A549 (cell line): ENCODE data around the gene CHAC2.

Experiments
- BCL3 ChIP-seq: fragments of >200 bp; sonication (Bioruptor Twin); formaldehyde crosslinking; IDR thresholded peaks from 3 replicates; pipeline ENCODE4 v1.6.1; 2016
- CHD4 ChIP-seq: fragments of 200-600 bp; sonication (generic); IDR thresholded peaks from 2 replicates; pipeline ENCODE4 v1.6.1; 2016; ENCODE audit warnings: antibody characterized with exemption, mild to moderate bottlenecking, borderline replicate concordance
- EP300 ChIP-seq, 2 experiments: fragments of >200 bp; sonication (Bioruptor Twin); formaldehyde crosslinking; IDR thresholded peaks; 2 replicates in 1 of 2; 3 replicates in 1 of 2; pipeline ENCODE4 v1.6.1; 2016 to 2017
- JUNB ChIP-seq: fragments of >200 bp; sonication (Bioruptor Twin); formaldehyde crosslinking; IDR thresholded peaks from 2 replicates; pipeline ENCODE4 v1.6.1; 2016
- KDM5A ChIP-seq: fragments of 200-600 bp; sonication (generic); IDR thresholded peaks from 2 replicates; pipeline ENCODE4 v1.6.1; 2016; ENCODE audit warnings: antibody characterized with exemption, mild to moderate bottlenecking
- MAFK ChIP-seq: fragments of 450-650 bp; IDR thresholded peaks from 2 replicates; pipeline ENCODE4 v1.6.1; 2014; ENCODE audit not compliant: partially characterized antibody
- MAZ ChIP-seq: fragments of 150-350 bp; IDR thresholded peaks from 2 replicates; pipeline ENCODE4 v1.6.1; 2014; ENCODE audit warnings: antibody characterized with exemption, low read depth, low read length, borderline replicate concordance
- MYC ChIP-seq: IDR thresholded peaks from 2 replicates; pipeline ENCODE4 v1.6.1; 2012; ENCODE audit warnings: mild to moderate bottlenecking, inconsistent platforms, low read length, improper control_type of control experiment, borderline replicate concordance
- POLR2A ChIP-seq: IDR thresholded peaks from 2 replicates; pipeline ENCODE4 v1.6.1; 2012; ENCODE audit warnings: mild to moderate bottlenecking, low read length
- RAD21 ChIP-seq, 2 experiments: fragments of >200 bp in 1 of 2; sonication (Bioruptor Twin) in 1 of 2; formaldehyde crosslinking in 1 of 2; IDR thresholded peaks in 1 of 2; conservative IDR thresholded peaks in 1 of 2; 2 replicates in 1 of 2; 3 replicates in 1 of 2; pipeline ENCODE4 v1.6.1; 2012 to 2018; ENCODE audit warnings: inconsistent platforms in 1 of 2
- RFX5 ChIP-seq: fragments of 450-650 bp; IDR thresholded peaks from 2 replicates; pipeline ENCODE4 v1.7.1; 2014; ENCODE audit warnings: antibody characterized with exemption, mild to moderate bottlenecking, moderate library complexity
- USF2 ChIP-seq: fragments of 450-650 bp; IDR thresholded peaks from 2 replicates; pipeline ENCODE4 v1.6.1; 2014; ENCODE audit warnings: antibody characterized with exemption
- TF ChIP-seq, protein P1 (sequence below): fragments of >200 bp; sonication (Bioruptor Twin); formaldehyde crosslinking; IDR thresholded peaks from 3 replicates; pipeline ENCODE4 v1.5.1; 2016
- TF ChIP-seq, protein P2 (sequence below): IDR thresholded peaks from 2 replicates; pipeline ENCODE4 v1.6.1; 2012

DNA sequence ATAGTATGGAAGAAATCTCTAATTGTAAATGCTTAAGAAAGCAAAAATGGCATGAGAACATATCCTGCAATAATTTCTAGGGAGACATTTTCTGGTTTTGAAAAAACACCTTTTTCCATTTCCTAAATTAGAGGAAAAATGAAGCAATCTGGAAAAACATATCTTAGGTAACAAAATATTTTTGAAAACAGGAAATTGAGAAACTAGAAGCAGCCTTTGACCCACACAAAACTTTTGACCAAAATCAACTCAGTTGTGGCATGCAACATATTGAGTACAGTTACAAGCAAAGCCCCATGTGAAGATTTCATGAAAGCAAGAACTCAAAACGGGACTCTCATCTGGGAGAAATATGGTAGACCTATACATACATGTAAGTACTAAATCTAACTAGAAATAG, 28.6 kb upstream of the CHAC2 start:
- TF ChIP-seq, protein P1, sequence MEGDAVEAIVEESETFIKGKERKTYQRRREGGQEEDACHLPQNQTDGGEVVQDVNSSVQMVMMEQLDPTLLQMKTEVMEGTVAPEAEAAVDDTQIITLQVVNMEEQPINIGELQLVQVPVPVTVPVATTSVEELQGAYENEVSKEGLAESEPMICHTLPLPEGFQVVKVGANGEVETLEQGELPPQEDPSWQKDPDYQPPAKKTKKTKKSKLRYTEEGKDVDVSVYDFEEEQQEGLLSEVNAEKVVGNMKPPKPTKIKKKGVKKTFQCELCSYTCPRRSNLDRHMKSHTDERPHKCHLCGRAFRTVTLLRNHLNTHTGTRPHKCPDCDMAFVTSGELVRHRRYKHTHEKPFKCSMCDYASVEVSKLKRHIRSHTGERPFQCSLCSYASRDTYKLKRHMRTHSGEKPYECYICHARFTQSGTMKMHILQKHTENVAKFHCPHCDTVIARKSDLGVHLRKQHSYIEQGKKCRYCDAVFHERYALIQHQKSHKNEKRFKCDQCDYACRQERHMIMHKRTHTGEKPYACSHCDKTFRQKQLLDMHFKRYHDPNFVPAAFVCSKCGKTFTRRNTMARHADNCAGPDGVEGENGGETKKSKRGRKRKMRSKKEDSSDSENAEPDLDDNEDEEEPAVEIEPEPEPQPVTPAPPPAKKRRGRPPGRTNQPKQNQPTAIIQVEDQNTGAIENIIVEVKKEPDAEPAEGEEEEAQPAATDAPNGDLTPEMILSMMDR = no peak
- TF ChIP-seq USF2 (no peak), RAD21 (conservative IDR thresholded peaks at IDR 0.05 in 1 of 2, IDR thresholded peaks at IDR 0.05 in 1 of 2) (no peak), KDM5A (no peak), EP300 (IDR thresholded peaks at IDR 0.05) (no peak), MYC (no peak), POLR2A (no peak), MAFK (no peak), BCL3 (no peak), CHD4 (no peak), MAZ (no peak), RFX5 (no peak), JUNB (no peak)
- TF ChIP-seq, protein P2, sequence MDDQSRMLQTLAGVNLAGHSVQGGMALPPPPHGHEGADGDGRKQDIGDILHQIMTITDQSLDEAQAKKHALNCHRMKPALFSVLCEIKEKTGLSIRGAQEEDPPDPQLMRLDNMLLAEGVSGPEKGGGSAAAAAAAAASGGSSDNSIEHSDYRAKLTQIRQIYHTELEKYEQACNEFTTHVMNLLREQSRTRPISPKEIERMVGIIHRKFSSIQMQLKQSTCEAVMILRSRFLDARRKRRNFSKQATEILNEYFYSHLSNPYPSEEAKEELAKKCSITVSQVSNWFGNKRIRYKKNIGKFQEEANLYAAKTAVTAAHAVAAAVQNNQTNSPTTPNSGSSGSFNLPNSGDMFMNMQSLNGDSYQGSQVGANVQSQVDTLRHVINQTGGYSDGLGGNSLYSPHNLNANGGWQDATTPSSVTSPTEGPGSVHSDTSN = no peak
